GM19455 (cell line): ENCODE results near the gene DNAH17.
"Not testable (repeated sequence)": the region's sequence is repeated elsewhere in the genome, so short reads cannot be mapped to it uniquely, and the experiment has no call there.

Experiments used
- ATAC-seq: cut with Tn5 transposase; IDR thresholded peaks from one replicate; pipeline ENCODE4 v1.9.1; 2021; ENCODE audit not compliant: unreplicated experiment

DNAH17 gene

DNA sequence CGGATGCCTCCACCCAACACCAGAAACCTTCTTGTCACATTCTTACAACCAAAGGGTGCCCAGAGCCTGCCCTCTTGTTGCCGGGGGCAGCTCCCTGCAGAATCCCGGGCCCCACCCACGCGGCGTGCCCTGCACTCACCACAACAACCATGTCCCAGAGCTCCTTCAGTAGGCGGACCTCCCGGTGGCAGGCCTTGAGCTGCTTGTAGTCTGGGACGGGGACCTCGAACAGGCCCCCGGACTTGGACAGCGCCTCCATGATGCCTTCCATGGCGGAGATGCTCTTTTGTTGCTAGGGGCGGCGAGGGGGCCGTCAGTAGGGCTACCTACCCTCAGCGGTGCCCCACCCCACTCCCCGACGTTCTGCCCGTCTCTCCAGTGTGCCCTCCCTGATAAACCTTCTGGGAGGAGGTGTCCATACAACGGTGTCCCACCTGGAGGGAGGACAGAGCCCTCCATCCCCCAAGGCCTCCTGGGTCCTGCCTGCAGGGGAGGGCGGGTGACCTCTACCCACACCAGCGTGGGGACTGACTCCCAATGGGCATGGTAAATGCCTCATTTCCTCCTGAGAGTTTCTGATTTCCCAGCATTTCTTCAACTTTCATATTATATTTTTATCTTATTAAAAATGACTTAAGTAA, 52.2 kb downstream of the DNAH17 start:
- ATAC-seq, result no peak

DNA sequence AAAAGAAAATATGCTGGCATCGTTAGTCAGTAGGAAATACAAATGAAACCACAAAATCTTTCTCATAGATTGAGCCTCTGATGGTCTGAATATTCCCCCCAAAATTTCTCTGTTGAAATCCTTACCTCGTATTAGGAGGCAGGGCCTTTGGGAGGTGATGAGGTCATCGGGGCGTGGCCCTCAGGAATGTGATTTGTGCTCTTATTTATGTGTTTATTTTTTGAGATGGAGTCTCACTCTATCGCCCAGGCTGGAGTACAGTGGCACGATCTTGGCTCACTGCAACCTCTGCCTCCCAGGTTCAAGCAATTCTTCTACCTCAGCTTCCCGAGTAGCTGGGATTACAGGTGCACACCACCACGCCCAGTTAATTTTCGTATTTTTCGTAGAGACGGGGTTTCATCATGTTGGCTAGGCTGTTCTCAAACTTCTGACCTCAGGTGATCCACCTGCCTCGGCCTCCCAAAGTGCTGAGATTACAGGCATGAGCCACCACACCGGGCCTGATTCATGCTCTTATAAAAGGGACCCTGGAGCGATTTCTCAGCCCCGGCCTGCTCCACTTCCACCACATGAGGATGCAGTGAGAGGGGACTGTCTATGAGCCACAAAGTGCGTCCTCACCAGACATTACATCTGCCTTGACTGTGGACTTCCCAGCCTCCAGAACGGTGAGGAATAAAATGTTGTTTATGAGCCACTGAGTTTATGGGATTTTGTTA, 53.1 kb downstream of the DNAH17 start:
- no peak for ATAC-seq

DNA sequence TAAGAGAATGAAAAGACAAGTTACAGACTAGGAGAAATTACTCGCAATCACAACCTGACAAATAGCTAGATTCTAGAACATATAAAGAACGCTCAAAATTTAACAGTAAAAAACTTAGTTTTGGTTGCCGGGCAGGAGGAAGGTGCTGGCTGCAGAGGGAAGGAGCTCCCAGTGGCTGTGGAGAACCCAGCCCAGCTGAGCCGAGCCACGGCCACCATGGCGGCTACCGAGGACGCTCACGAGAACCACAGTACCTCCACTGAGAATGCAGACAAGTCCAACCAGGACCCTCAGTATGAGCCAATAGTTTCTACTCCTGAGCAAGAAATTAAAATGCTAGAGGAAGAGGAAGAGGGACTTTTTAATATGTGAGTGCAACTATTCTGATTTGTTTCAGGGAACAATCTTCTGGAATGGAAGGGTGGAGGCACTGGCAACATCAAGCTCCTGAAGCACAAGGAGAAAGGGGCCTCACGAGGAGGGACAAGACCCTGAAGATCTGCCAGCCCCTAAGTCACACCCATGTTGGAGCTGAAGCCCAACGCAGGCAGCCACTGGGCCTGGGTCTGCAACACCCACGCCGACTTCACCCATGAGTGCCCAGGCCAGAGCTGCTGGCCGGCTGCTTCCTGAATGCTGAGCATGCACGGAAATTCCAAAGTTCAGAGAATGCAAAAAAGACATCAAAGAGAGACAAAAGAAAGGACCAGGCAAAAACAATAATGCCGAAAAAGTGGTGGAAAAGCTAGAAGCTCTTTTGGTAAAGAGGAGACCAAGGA, 55.0 kb downstream of the DNAH17 start:
- ATAC-seq, result no peak

DNA sequence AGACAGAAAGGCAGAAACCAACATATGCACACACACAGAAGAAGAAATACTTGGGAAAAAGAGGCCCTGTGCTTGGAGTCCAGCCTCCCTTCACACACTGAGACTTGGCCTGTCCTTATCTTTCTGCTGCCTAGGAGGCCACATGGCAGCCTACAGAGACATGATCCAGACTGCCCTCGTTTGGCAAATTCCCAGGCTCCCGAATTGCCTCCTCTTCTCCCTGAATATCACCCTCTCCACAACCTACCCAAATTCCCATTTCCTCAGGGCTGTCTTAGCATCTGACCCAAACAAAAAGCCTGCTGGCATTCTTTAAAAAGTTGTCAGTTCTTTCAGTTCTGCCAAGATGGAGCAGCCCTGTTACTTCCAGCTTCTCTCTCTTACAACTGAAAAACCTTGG, 59.8 kb downstream of the DNAH17 start:
- ATAC-seq, result no peak

DNA sequence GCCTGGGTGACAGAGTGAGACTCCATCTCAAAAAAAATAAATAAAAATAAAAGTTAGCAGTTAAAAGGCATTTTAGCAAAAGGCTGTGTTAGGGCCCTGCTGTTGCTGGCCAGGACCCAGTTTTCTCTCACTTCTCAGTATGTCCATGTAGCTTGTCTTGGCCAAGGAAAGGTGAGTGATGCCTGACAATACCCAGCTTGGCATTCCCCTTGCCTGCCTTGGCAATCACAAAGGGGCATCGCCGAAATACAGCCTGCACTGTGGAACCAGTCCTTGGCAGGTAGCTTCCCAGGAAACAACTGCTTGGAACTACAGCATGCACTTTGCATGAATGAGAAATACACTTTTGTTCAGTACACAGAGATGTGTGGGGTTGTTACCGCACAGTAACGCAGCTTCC, 61.7 kb downstream of the DNAH17 start:
- ATAC-seq, result no peak

DNA sequence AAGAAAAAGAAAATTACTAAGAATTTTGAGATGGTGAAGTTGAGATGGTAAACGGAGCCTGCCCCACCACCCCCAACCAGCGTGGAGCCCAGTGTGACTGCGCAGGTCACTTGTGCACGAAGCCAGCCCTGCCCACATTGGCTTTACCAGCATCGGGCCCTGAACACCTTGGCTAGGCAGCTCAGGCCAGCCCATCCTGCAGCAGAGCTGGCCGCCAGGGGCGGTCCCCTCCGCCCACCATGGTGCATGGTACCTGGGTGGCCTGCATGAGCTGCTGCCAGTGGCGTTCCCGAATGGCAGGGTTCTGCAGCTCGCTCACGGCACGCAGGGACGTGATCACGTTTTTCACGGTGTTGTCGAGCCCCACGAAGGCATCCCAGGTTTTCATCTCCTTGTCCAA, 62.7 kb downstream of the DNAH17 start:
- no peak for ATAC-seq

DNA sequence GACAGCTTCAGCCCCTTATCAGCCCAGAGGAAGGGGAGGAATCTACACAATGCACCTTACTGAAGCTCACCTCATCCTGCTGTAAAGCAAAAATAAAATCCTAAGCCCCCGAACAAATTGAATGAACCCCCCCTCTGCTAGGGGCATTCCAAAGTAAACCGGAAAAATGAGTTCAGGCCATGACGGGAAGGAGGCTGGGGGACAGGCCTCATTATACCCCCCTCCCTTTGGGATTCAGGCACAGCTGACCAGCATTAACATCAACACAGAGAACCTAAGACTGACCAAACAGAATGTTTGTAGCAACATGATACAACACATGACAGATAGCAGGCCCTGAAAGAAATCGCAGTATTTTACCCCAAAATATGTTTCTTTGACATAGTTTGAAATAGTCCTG, 64.2 kb downstream of the DNAH17 start:
- ATAC-seq, result no peak

DNA sequence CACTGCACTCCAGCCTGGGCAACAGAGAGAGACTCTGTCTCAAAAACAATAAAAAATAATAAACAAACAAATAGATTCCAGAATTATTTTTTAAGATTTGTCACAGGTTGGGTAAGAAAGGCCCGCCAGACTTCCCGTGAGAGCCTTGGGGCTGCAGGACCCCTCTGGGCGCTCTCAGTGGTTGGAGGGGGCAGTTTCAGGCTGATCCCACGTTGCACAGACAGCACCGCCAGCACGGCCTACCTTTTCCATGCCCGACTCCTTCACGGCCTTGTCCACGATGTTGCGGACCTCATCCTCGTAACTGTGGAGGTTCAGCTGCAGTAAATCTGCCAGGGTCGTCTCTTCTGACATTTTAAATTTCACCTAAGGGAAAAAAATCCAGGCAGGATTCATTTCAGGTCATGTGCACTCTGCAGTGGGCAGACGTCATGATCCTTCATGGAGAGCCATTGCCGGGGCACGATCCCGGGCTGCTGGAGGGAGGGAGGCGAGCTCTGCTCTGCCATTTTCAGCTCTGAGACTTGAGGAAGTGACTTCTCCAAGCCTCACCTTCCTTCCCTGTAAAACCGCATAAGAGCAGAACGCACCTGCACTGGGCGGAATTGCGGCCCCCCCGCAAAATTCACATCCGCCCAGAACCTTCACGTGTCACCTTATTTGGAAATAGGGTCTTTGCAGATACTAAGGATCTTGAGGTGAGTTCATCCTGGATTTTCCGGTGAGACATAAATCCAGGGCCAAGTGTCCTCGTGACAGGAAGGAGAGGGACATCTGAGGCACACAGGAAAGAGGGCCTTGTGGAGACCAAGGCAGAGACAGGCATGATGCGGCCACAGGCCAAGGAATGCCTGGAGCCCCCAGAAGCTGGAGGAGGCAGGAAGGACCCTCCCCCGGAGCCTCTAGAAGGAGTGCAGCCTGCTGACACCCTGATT, 66.8 kb downstream of the DNAH17 start:
- no peak for ATAC-seq

DNA sequence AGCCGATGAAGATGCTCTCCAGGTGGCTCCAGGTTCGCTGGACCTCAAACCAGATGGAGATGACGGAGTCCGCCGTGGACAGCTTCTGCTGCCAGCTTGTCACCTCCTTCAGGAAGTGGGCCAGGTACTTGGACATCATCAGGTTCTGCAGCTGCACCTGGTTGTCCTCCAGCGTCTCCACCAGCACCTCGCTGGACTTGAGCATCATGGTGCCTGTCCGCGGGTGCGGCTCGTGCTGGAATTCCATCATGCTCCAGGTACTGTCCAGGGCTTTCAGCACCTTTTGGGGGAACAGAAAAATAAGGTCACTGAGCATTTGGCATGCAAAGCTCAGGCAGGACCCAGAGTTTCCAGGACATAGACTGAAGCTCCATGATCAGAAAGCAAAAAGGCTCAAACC, 69.7 kb downstream of the DNAH17 start:
- no peak for ATAC-seq

DNA sequence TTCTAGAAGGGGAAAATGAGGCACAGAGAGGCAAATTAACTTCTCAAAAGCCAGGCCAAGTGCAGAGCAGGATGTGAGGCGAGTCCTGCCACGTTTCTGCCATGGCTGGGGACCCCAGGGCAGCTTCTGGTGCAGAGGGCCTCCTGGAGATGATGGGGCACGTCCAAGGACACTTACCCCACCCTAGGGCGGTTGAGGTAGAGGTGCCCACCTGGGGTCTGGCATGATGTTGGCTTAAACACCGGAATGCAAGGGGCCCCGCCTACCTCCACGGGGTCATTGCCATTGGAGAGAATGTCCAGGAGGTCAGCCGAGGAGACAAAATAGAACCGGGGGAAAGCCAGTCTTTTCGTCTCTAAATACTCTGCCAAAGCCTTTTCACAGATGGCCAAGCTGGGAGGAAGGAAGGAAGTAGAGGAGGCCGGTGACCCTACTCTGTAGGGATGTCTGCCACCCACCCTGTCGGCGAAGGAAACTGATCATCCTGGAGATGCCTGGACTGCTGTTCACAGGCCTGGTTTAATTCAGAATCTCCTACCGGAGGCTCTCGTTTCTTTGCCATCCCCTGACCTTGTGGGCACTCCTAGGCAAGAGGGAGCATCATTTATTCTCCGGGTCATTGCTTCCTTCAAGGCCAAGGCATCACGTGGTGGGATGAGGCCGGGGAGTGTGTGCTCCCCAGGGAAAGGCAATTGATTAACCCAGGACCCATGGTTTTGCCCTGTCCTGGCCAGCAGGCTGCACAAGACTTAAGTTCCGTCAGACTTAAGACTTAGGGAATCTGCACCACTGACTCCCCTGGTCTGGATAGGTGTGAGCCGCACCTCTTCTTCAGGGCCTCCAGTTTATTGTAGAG, 70.5 kb downstream of the DNAH17 start:
- no peak for ATAC-seq

DNA sequence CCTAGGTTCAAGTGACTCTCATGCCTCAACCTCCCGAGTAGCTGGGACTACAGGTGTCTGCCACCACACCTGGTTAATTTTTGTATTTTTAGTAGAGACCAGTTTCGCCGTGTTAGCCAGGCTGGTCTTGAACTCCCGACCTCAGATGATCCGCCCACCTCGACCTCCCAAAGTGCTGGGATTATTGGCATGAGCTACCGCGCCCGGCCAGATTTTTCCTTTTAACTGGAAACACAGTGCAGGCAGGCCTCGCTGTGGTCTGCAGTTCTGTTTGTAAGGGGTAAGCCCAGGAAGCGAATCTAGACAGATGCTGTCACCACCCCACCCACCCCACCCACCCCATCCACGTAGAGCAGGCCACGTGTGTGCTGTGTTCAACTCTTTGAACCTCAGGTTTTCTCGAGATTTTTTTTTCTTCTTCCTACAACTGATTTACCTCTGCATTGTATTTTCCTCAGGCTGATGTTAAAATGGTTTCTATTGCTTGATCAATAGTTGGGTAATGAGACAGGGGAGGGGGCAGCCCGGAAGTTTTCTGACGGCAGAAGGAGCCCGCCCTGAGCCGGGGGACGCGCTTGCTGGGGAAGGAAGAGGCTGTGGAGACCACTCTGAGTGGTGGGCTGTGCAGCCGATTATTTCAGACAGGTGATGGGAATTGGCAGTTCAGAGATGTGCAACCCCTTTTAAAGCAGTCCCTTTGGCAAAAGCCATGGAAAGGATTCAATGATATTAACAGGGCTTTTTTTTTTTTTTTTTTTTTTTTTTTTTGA, 72.9 kb downstream of the DNAH17 start:
- ATAC-seq, result no peak

DNA sequence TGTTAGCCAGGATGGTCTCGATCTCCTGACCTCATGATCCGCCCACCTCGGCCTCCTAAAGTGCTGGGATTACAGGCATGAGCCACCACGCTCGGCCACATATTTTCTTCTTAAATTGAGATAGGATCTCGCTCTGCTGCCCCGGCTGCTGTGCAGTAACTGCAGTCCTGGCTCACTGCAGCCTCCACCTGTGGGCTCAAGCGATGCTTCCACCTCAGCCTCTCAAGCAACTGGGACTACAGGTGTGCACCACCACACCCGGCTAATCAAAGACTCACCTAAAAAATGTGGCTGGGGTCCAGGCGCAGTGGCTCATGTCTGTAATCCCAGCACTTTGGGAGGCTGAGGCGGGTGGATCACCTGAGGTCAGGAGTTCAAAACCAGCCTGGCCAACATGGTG, 73.8 kb downstream of the DNAH17 start:
- ATAC-seq, result not testable (repeated sequence)

DNA sequence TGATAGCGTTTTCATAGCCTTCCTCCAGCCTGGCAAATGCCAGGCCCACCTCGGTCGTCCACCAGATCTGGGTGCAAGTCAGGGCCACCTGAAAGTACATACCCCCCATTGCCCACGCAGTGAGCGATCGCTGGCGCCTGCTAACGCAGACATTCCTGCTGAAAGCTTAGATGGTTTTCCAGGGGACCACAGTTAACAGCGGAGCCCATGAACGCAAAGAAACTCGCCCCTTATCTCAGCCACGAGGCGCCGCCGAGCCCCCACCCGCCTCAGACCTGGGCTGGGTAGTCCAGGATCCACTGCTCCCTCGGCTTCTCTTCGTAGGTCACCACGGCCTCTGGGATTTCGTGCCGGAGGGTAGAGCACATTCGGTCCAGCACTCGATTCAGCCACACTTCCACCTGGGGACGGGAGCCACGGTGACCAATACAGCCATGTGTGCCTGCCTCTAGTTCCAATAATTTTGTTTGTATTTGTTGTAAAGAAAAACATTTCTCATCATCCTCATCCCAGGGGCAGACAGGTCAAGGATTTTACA, 74.5 kb downstream of the DNAH17 start:
- no peak for ATAC-seq

DNA sequence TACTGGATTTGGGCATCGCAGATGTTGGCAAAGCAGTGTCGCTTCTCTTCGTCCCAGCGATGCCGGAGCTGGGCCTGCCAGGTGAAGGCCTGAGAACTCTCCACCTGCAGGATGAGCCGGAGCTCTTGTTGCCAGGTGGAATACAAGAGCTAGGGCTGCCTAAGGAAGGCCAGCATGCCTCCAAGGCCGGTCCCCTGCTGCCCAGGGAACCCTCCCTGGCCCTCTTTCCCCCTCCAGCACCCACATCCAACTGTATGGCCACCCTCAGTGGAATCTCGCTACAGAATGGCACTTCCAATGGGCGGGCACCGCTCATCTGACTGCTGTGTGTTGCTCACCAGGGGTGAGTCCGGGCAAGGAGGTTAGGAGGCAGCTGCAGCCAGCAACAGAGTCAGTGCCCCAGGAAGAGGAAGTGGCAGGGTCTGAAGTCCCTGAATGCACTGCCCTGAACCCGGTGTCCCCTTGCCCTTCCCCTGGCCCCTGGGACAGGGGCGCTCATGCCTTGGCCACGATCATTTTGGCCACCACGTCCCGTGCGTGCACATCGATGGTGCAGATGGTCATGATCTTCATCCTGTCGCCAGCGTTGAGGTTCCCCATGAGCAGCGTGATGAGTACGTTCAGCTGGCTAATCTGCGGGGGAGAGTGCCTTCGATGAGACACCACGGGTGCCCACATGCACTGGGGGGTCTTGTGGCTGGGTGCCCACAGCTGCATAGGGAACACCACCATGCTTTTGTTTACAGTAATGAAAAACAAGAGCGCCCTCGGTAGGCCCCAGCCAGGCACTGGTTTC, 75.8 kb downstream of the DNAH17 start:
- ATAC-seq, result no peak

DNA sequence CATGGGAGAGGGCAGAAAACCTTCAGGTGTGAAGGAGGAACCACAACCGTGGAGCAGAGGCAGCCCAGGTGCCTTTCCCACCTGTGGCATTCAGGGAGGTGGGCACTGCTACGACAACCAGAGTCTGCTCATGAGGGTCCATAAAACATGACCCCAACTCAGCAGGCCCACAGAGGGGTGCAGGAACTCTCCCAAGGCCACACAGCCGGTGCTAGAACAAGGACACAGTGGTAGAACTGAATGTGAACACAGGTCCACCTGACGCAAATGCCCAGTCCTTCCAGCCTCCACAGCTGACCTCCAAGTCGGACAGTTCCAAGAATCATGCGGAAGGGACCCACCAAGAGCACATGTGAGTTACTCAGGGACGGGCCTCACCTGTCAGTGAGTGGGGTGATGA, 76.4 kb downstream of the DNAH17 start:
- ATAC-seq, result no peak

DNA sequence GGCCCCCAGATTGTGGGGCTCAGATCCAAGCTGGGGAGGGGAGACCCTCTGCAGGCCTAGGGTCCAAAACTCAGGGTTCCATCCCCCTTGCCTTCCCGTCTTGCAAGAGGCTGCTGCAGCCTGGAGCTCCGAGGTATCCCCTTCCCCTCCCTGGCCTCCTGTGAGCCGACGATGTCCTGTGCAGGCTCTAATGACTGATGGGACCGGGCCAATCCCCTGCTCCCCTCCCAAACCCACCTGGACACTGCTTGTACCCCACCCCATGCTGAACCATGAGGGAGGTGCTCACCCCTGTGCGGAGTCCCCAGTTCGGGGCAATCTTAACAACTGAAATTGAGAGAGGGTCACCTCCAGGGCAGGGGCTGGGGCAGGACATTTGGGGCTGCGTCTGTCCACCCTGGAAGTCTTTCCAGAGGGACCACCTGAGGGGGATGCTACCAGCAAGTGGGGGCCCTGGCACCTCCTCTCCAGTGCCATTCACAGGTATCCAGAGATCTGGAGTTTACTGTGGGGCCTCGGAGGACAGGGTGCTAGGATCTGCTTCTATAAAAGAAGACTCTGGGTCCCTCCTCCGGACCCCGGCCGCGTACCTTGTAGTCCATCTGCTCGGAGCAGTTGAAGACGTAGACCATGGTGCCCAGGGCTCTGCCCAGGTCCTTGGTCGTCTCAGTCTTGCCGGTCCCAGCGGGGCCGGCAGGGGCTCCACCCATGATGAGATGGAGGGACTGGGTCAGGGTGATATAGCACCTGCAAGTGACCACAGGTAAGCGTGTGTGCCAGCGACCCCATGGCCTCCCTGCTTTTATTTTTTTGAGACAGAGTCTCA, 77.3 kb downstream of the DNAH17 start:
- no peak for ATAC-seq

DNA sequence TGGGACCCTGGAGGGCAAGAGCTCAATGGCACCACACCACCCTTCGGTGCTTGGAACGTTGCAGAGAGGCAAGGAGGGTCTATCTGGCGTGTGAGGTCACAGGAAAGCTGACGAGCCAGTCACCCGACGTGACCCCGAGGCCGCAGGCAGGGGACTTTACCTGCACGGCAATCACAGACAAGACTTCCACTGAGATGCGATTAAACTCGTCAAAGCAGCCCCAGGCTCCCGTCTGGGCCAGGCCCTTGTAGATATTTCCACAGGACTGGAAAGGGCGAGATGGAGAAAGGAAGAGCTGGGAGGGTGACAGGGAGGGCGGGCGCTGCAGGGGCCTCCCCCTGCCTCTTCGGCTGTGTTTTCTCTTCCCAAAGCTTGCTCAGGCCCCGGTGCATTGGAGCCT, 78.3 kb downstream of the DNAH17 start:
- ATAC-seq, result no peak
